NCI-H524 treated with DMSO at 0.1 percent for 48 hours (cell line): ENCODE data around the gene FAM43B.

ENCODE experiments used
- DNase-seq: peaks from one replicate; lab custom pipeline; 2025; lab: John Stamatoyannopoulos, UW

FAM43B gene

DNA sequence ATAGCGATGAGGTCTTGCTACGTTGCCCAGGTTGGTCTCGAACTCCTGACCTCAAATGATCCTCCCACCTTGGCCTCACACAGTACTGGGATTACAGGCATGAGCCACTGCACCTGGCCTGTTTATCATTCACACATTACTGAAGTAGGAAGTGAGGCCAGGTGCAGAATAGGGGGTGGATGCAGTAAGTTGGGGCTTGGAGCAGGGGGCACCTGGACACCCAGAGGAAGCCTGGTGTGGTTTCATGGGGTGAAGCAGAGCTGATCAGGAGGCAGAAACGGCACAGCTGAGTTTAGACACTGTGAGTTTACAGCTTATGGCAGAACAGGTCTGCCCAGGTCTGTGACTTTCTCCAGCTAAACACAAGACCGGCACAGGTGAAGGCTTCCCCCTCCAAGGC is 41.4 kb downstream of the FAM43B start:
- DNase-seq: no peak

DNA sequence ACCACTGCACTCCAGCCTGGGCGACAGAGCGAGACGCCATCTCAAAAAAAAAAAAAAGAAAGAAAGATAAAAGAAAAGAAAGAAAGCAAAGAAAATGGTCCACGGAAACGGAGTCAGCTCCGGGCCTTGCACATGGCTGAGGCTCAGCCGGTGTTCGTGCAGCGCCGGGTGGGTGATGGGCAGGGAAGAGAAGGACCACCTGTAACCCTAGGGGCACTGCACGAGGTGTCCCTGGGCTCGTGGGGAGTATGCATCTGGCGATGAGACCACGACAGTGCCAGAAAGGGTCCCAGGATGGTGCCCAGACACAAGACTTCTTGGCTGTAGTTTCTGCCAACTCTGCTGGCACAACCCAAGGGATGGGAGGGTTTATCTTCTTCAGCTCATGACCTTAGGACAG is 42.4 kb downstream of the FAM43B start:
- DNase-seq: no peak

DNA sequence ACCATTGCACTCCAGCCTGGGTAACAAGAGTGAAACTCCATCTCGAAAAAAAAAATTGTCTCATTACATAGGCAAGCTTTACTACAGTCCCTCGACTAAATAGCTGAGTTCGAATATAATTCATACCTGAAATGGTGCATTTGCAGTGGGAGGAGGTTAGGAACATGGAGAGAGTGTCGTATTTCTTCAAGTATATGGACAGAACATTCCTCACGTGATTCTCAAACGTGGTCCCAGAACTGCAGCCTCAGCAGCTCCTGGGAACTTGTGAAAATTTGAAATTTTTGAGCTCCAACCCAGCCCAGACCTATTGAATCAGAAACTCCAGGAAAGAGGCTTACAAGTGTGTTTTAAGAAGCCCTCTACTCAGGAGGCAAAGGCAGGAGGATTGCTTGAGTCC is 43.7 kb downstream of the FAM43B start:
- no peak for DNase-seq

DNA sequence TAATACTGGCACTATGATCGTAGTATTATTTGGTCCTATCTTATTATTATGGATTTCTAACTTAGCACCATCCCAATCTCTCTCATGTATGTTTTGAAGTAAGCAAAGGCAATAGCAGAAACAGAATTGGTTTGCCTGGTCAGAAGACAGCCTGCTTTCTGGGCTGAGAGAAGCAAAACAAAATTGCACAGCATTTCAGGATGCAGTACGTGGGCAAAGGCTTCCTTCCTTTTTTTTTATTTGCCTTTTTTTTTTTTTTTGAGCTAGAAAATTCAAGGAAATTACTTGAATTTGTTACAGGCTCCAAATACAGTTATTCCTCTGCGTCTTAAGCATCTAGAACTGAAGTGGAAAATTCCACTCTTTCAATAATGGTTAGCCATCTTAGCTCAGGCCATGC is 45.3 kb downstream of the FAM43B start:
- no peak for DNase-seq

DNA sequence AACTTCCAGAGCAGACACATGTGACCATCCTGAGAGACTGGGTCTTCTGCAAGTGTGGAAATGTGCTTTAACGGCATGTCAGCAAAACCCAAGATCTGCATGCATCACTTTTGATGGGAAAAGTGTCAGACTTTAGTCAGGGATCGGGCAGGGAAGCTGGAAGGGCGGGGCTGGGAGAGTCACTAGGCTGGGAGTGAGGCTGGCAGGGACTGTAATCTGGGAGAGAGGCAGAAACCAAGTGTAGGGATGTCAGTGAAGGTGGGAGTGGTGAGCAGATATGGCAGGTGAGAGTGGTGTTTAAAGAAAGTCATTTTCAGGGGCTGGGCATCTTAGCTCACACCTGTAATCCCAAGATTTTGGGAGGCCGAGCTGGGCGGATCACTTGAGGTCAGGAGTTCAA is 47.8 kb downstream of the FAM43B start:
- DNase-seq: no peak

DNA sequence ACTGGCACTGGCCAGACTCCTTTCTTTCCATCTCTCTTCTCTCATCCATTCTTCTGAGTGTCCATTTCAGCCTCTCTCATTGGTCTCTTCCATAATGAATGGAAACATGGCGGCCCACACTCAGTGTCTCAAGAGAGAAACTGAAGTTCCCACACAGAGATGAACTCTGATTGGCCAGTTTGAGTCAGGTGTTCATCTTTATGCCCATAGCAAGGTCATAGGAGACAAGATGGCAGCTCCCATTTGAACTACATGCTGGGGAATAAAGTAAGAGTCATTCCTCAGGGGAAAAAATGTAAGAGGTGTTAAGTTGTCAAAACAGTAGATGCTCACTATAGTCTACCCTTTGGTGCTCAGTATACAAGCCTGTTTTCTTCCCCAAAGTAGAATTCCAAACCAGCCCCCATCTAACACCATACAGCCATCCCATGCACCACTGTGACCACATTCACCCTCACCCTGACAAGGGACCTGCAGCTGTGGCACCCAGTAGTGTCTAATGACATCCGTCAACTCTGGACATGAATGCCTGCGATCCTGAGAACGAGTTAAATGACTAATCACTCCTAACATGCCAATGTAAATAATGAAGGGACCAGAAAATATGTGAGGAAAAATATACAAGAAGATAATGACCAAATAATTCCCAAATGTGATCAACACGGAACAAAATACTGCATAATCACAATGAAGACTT is 48.9 kb downstream of the FAM43B start:
- DNase-seq: no peak

DNA sequence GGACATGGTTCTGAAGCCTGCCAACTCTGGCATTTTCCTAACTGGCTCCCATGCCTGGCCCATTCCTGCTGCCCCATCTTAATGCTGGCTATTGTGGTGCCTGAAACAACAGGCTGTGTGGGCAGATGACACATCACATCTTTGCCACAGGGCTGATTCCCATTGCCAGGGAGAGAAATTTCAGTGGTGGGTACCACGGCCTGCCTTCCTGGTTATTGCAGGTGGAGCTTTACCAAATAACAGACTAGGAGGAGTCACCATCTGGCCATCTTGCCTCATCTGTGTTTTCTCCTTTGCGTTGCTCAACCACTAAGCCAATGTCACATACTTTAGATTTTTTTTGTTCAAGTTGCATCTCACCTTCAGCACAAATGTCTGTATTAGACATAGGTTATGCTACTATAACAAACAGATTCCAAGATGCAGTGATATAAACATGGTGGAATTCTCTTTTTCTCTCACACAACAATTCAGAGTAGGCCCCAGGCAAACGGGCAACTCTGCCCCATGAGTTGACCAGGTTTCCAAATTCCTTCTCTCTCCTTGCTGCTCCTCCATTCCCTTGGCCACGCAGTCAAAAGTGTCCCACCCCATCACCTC is 50.6 kb downstream of the FAM43B start:
- DNase-seq: no peak

DNA sequence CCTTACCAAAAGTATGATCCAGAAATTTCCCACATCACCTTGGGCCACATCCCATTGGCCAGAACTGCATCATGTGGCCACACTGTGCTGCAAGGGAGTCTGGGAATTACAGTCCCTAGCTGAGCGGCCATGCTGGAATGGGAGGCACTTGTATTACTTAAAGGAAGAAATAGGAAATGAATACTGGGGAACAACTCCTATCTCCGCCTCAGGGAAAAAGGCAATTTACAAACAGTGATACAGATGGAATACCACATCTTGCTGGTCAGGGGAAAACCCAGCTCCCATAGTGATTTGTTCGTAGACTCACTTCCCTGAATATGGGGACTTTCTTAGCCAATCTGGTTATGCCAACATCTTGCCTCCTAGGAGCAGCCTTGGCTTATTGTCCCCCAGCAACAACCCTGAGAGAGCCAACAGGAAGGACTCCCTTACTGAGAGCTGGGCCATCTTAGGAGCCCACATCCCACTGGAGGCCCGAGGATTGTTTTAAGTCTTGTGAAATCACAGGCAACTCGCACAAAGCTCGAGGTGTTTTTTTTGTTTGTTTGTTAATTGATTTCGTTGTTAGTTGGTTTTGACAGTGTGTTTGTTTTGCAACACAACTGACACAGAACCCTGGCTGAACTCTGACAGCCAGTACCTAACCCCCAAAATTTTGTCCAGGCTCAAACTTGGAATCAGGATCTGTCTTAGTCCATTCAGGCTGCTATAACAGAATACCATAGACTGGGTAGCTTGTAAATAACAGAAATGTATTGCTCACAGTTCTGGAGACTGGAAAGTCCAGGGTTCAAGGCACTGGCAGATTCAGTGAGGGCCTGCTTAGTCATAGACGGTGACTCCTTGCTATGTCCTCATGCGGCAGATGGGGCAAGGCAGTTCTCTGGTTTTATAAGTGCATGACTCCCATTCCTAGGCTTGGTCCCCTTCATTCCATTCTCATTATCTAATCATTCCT is 51.4 kb downstream of the FAM43B start:
- no peak for DNase-seq
